CD4-positive, alpha-beta T cell treated with Interleukin-17A for 4 hours (primary cell): Measurements from ENCODE around the gene FREM3.

Source experiments
- DNase-seq: peaks from one replicate; pipeline ENCODE4 v3.0.0-alpha.2; 2020; ENCODE audit warnings: mixed read lengths

Gene FREM3

DNA sequence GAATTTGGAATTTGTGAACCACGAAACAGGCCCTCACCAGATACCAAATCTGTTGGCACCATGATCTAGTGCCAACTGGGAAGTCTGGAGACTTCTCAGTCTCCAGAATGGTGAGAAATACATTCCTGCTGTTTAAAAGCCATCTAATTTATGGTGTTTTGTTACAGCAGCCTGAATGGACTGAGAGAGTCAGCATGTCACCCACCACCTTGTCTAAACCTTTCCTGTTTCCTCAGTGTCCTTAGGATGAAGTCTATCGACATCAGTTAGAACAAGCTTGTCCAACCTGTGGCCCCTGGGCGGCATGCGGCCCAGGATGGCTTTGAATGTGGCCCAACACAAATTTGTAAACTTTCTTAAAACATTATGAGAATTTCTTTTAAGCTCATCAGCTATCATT is 42.1 kb downstream of the FREM3 start:
- no peak for DNase-seq

DNA sequence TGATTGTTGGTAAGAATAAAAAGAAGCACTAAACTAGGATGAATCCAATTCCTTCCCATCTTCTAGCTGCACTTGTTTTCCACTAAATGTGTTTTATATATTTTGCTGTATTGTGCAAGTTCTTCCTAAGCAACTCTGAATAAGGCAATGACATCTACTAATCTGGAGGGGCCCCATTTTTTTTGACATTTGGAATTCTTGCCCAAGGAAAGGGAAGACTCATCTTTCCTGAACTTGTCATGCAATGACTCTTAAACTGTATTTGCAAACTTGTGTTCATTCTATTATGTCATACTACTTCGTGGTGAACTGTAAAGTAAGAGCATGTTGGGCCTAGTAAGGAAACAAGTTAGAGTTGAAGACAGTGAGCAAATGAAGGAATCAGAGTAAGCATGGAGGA is 45.9 kb downstream of the FREM3 start:
- DNase-seq = no peak

DNA sequence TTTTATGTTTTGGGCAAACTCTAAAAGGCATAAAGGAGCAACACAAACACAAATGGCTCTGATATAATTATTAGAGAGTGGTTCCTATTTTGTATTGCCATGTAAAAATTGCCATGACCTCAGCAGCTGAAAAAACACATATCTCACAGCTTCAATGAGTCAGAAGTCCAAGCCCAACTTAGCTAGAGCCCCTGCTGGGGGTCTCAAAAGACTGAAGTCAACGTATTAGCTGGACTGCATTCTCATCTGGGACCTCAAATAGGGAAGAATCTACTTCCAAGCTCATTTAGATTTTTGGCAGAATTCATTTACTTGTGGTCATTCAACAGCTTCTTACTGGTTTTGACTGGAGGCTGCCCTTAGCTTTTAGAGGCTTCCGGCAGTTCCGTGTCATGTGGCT is 47.4 kb downstream of the FREM3 start:
- DNase-seq = no peak

DNA sequence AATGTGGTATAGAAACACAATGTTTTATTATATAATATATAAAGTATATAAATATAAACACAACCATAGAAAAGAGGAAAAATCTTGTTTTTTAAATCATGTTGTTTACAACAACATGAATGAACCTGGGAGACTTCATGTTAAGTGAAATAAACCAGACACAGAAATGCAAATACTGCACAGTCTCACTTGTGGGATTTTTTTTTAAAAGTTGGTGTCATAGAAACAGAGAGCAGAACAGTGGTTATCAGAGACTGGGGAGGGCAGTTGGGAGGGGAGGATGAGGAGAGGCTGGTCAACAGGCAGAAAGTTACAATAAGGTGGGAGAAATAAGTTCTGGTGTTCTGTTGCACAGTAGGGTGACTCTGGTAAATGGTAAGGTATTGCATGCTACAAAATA is 57.1 kb downstream of the FREM3 start:
- DNase-seq = no peak

DNA sequence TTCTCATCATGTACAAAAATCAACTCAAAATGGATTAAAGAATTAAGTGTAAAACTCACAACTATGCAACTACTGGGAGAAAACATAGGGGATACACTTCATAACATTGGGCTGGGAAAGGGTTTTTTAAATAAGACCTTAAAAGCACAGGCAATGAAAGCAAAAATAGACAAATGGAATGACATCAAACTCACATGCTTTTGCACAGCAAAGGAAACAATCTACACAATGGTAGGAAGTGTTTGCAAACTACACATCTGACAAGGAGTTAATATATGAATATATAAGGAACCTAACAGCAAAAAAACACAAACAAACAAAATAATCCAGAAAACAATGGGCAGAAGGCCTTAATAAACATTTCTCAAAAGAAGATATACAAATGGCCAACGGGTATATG is 57.9 kb downstream of the FREM3 start:
- DNase-seq = no peak

DNA sequence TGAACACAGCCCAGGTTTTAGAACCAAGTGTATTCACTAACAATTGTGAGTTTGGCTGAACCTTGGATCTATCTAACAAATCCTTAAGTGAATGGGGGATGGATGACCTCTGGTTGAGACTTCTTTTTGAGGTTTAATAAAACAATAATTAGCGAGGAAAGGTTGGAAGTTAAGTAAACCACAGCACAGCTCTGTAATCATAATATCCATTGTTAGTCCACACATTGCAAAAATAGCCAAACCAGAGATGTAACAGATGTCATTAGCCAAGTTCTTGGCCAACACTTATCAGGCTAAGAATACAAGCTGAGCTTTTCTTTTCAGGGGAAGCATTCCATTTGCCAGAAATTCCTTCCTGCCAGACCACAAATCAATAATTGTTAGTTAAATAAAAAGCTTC is 59.1 kb downstream of the FREM3 start:
- no peak for DNase-seq

DNA sequence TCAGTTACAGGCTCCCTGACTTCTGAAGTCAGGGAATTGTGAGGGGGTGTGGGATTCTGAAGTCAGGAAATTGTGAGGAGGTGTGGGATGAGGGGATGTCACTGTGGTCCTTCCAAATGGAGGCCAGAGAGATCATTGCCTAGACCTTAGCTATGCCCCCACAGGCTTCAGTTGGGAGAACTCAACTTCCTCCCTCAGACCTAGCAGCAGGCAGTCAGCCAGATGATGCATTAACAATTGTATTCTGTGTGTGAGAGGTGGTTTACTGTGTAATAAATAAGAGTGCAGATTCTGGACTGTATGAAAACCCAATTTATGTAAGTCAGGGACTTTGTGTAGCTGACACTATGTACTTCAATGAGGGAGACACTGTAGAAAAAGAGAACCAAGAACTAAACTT is 65.7 kb downstream of the FREM3 start:
- DNase-seq = no peak

DNA sequence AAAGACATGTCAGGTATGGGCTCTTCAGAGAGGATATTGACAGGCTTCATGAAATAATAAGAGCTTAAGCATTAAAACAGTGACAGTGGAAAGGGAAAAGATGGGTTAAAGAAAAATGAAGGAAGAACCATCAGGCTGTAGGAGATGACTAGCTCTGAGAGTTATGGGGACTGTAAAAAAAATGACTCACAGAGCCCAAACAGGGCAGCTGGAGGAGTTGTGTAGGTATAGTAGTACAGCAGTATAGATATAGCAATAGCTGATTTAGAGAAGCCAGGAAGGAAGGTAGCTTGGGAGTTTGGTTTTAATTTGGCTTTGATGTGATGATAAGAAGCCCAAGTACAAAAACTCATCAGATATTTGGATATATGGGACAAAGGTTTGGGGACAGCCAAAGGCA is 66.6 kb downstream of the FREM3 start:
- DNase-seq = no peak

DNA sequence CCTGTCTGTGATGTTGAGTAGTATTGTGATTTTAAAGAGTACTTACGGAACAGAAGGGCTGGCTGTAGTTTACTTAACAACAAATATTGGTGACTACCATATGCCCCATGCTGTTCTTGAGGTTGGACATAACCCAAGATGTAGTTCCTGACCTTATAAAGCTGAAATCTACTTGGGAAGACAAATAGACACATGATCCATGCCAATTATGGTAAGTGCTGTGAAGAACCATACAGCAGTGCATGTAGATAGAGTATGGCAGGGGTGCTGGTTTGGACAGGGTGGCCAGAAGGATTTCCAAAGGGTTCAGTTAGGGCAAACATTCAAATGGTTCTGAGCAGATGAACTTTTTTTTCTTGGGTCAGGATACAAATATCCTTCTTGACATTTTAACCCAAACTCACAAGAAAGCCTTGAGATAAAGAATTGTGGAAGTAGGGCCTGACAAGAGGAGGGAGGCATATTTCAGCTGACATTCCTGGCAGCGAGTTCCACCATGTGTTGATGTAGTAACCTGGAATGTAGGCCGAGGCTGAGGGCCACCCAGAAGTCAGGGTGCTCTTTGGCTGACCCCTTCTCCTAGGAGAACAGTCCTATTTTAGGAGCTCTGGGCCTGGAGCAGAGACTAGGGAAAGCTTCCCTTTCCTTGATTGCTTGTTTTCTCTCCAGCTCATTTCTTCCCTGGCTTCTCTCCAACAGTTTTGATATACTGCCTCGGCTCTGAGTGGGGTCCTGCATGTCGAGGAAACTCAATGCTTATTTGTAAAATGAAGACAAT is 74.2 kb downstream of the FREM3 start:
- no peak for DNase-seq

DNA sequence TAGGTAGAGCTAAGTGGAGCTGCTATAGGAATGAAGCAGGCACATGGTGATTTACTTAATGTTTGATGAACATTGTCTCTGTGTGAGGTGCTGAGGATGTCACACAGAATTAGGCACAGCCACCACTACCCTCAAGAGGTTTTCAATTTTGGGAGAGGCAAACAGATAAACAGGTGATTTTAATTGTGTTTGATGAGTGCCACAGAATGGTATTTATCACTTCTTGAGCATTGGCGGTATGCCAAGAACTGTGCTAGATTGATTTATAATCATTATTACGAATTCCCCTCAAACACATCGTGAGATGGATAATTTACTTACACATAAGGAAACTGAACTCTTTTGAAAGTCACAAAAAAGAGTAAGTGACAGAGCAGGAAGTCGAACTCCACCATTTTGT is 74.8 kb downstream of the FREM3 start:
- DNase-seq = no peak

DNA sequence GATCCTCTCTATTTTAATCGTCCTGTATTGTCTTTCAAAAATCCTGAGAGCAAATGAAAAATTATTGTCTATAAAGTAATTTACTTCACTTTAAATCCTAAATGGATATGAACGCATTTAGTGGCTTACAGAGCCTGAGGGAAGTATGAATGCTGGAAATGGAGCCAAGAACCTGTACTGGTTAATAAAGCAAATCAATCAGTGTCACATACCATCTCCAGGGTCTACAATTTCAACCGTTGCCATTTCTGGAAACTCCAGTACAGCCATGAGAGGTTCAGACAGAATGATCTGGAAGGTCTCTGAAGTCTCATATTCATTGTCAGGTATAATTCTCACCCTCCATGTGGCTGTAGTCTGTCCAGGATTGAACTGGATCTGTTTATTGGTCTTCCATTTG is 76.6 kb downstream of the FREM3 start:
- DNase-seq = no peak

DNA sequence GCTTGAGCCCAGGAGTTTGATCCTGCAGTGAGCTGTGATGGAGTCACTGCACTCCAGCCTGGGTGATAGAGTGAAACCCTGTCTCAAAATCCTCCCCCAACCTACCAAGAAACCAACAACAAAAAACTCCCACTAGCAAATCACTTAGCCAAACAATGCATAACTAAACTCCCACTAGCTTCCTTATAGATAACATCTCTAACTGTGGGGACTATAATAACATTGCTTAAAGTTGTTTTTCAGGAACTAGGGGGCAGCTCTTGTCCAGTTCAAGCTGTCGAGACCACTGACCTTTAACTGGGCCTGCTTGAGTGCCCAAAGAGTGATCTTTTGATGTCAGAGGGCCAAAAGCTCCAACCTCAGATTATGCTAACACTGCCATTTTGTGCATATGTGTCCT is 81.7 kb downstream of the FREM3 start:
- DNase-seq = no peak

DNA sequence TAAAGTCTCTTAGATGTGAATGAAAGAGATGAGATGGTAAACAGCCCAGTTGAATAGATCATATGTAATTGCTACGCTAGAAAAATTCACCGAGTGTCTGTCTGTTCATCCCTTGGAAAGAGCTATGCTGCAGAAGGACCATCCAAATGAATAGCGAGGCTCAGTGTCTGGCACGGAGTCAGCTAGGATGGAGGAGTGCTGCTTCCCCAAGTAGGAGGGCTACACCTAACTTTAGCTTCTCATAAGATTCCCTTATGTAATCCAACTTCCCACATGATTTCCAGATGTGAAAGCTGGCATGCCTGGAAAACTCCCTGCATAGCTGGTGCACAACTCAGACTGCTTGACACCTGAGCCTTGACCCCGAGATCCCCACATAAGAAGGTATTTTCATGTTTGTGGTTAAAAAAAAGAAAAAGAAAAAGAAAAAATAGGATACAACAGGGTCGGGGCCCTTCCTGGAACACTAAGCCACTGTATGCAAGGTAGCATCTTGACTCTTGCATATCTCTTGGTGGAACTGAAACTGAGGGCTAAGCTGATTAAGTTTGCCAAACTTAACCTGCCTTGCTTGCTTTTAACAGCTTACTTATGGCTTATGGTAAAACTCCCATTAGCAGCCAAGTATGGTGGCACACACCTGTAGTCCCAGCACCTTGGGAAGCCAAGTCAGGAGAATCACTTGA is 82.3 kb downstream of the FREM3 start:
- DNase-seq = no peak

DNA sequence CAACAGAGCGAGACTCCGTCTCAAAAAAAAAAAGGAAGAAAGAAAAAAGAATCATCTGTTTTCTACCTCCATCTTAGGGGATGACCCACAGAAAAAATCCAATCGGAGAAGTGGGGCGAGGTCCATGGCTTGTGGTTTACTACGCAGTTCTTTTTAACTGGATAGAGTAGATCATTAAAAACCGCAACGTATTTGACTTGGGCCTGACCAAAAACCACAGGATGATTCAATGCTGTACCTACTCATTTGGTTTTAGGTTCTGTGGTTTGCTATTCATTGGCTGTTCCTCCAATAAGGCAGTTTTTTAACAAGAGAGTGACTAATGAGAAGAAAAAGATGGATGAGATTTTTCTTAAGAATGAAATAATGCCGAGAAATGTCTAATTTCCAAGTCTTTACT is 83.7 kb downstream of the FREM3 start:
- no peak for DNase-seq

DNA sequence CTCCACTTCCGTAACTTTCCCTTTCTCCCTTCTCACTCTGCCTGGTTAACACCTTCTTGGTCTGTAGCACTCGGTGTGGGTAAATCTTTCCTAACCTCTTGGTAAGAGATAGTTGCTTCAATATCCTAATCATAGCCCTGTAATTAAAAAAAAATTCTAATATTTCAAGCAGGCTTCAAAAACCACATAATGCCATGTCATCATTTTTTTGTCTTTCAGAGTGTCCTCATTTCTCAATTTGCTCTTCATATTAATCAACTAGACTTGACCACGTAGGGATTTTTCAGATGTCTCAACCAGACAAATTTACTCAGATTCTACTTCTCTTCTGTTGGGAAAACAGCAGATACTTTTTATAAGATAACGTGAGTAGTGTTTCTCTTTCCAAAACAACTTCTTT is 91.0 kb downstream of the FREM3 start:
- DNase-seq = no peak

DNA sequence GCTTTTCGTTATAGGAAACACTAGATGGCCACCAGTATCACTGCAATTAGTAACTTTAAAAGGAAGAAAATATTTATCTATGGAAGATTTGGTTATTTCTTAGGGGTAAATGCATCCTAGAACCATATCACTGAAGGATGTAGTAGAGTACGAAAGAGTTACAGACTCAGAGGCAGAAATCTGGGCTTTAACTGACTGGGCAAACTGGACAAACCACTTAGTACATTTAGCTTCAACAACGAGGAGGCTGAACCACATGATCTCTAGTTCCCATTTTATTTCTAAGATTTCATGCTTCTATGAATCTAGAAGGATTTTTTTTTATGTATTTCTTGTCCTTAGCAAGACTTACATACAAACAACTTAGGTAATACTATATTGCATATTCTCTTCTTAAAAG is 94.0 kb downstream of the FREM3 start:
- DNase-seq = no peak

DNA sequence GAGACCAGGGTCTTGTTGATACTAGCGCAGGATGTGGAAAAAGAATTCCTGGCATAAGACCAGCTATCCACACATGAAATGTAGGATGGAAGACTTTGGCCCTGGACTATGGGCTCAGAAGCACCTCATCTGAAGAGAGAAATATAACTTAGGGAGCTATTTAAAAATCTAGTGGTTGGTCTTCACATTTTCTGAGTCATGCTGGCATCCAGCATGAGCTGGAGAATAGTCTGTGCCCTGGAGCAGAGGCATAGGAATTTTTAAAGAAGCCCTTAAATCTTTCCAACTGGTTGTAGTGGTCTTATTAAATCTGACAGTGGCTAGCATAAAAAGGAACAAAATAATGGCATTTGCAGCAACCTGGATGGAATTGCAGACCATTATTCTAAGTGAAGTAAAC is 100.6 kb downstream of the FREM3 start:
- no peak for DNase-seq

DNA sequence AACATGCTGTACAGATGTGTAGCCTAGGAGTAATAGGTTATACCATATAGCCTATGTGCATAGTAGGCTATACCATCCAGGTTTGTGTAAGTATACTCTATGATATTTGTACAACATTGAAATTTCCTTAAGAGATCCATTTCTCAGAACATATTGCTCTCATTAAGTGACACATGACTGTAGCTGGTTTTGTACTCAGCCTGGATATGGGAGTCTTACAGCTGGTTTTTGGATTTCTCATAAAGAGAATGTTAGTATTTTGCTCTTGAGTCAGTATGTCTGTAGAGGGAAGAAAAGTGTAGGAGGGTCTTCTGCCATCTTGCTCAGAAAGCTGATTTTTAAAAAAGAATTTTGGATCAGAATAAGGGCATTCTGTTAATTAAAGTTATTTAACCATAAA is 101.7 kb downstream of the FREM3 start:
- DNase-seq = no peak

DNA sequence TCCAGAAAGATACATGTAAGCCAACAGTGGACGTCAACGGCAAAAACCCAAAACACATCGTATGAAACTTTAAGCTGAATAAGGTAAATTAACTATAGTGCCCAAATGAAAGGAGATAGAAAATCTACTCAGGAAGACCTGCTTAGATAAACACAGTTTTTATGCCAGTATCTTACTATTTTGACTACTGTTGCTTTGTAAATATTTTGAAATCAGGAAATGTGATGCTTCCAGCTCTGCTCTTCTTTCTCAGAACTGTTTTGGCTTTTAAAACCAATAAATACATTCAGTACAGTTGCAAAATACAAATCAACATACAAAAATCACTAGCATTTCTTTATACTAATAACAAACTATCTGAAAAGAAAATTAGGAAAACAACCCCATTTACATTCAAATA is 103.2 kb downstream of the FREM3 start:
- DNase-seq = no peak

DNA sequence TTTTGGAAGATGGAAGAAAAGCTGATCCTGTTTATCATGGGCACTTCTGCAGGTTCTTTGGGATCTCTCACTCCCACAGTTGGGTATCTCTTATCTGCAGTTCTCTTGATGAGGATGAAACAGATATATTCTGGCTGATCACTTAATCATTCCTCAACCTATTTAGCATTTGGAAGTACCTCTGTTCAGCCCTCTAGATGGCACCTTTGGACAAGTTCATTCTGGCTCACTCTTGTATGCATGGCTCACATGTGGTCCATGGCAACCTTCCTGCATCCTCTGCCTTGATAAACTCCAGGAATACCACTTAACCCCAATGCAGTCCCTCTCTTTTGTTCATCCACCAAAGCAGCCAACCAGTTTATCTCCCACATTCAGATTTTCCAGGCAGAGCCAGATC is 112.8 kb downstream of the FREM3 start:
- DNase-seq = no peak

DNA sequence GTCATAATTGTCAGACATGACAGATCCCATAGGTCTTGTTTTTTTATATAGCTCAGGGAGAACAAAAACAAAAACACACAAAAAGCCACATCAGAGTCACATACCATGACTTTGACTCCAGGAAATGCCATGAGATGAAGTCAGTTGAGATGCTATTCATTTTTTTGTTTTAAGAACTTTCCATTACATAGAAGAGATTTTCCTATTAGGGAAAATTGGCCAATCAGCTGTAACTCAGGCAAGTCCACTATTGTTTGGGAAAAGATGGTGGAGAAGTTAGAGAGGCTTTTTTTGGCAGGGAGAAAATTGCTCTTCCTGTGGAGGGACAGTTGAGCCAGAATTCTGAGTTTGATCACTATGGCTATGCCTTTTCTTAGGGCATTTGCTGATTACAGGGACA is 114.4 kb downstream of the FREM3 start:
- DNase-seq = no peak

DNA sequence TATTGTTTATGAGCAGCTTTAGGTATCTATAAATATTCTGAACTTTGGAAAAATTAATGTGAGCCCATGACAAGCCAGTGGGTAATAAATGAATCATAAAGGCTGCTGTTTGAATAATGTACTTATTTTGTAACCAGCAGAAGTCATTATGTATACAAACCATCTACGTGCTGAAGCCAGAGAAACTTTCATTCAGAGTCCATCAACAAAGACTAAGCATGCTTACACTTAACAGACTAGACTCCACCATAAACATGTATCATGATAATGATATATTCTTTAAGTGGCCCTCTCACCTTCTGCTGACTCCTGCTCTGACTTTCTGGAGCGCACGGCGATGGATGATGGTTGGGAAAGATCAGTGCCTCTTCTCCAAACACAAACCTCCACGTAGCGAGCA is 114.9 kb downstream of the FREM3 start:
- DNase-seq = no peak

DNA sequence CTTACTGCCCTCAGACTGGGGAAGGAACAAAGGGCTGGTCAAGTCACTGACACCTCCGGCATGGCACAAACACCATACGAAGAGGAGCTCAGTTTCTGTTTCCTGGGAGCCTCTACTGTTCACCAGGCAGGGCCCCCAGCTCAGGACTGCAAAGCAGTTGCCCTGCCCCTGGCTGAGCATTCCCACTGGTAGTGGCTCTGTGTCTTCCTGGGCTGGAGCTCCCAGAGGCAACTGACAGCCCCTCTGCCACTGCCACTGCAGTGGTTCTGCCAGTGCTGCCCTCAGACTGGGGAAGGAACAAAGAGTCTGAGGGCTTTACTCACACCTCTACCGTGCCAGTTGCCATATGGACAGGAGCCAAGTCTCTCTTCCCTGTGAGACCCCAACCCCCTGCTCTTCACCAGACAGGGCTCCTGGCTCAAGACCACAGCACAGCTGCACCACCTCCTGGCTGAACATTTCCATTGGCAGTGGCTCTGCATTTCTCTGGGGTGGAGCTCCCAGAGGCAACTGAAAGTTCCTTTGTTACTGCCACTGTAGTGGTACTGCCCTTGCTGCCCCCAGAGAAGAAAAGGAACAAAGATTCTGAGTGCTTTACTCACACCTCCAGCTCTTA is 119.0 kb downstream of the FREM3 start:
- no peak for DNase-seq

DNA sequence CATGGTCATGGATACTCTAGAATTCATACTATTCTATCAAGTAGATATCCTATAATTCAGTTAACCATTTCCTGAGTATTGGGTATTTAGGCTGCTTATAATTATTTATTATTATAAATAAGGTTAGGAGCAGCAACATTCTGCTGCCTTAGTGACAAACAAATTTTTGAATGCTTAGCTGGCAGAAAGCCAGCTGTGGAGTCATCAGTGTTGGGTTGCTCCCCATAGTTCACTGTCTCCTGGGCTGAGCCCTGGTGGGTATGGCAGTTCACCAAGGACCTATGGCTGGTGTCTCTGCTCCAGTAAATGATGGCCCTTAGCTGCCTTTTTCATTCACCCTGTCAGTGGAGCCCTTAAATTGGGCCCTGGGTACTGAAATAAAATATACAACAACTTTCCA is 125.1 kb downstream of the FREM3 start:
- no peak for DNase-seq

DNA sequence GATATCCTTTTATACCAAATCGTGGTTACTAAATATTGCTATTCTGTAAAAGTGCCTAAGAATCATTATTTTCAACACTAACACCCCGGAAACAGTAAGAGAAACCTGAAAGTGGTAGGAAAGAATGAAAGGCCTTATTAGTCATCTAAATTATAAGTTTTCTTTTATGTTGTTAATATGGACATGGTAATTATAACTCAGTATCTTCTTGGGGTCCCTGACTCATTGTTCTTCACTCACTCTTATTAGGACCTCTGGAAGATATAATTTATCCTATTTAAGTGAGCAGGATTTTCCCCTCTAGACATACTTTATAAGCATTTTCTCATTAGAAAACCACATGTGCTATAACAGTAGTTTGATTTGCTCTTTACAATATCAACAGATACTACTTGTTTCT is 136.0 kb downstream of the FREM3 start:
- no peak for DNase-seq
